Effector memory CD8-positive, alpha-beta T cell (primary cell): ENCODE measurements around the gene SRCIN1.

Experiments used
- ATAC-seq: fragments of 150-1000 bp; cut with Tn5 transposase; replicated peaks from 2 replicates; pipeline ENCODE4 v1.10.0; 2021; ENCODE audit warnings: mild to moderate bottlenecking, moderate library complexity
- DNase-seq, 3 experiments: peaks; one replicate each; pipeline ENCODE4 v3.0.0; 2021
- H3K27ac Mint-ChIP-seq, 2 donors: one replicate each; pipeline ENCODE4 v1.8.0; 2022; ENCODE audit warnings: mild to moderate bottlenecking in 2 of 2, mixed read lengths in 2 of 2, moderate library complexity in 2 of 2
- H3K27me3 Mint-ChIP-seq, 2 donors: one replicate each; pipeline ENCODE4 v1.8.0; 2022; ENCODE audit warnings: mixed read lengths in 2 of 2
- H3K36me3 Mint-ChIP-seq: one replicate; pipeline ENCODE4 v1.8.0; 2022; ENCODE audit warnings: mild to moderate bottlenecking, moderate library complexity, mixed read lengths; ENCODE audit not compliant: insufficient read depth
- H3K4me1 Mint-ChIP-seq, 2 donors: one replicate each; pipeline ENCODE4 v1.8.0; 2022; ENCODE audit warnings: low read depth in 2 of 2, mixed read lengths in 2 of 2
- H3K4me3 Mint-ChIP-seq, 2 donors: one replicate each; pipeline ENCODE4 v1.8.0; 2022; ENCODE audit warnings: mild to moderate bottlenecking in 2 of 2, mixed read lengths in 2 of 2, moderate library complexity in 2 of 2
- H3K9me3 Mint-ChIP-seq, 2 donors: one replicate each; pipeline ENCODE4 v1.8.0; 2022; ENCODE audit warnings: mixed read lengths in 2 of 2

SRCIN1 gene

GRCh38 chr17:38556239-38556638 lies 49.5 kb downstream of the SRCIN1 start:
- ATAC-seq (no peak), DNase-seq (no peak)
- Mint-ChIP-seq H3K27ac (no peak overlapping the region), H3K27me3 (peaks cover 14 to 66% of the 10 kb centered on the region in 2 donors), H3K9me3 (no peaks in the 10 kb centered on the region), H3K4me3 (no peak overlapping the region), H3K36me3 (peaks cover 7% of the 10 kb centered on the region), H3K4me1 (peaks cover 16 to 20% of the 10 kb centered on the region in 2 donors)

- Mint-ChIP-seq H3K4me3 (no peak overlapping the region), H3K4me1 (peaks cover 11 to 14% of the 10 kb centered on the region in 2 donors), H3K9me3 (no peaks in the 10 kb centered on the region), H3K27ac (no peak overlapping the region), H3K36me3 (peaks cover 3% of the 10 kb centered on the region), H3K27me3 (peaks cover 9 to 71% of the 10 kb centered on the region in 2 donors)
- no peak for DNase-seq
- ATAC-seq, result no peak
These were observed 51.1 kb downstream of the SRCIN1 start for GRCh38 chr17:38554430-38555350.

GRCh38 chr17:38552343-38552742 lies 53.4 kb downstream of the SRCIN1 start:
- Mint-ChIP-seq H3K36me3 (no peaks in the 10 kb centered on the region), H3K4me1 (peaks cover 0 to 2% of the 10 kb centered on the region in 2 donors), H3K27me3 (peaks cover 16 to 91% of the 10 kb centered on the region in 2 donors), H3K27ac (no peak overlapping the region), H3K9me3 (no peaks in the 10 kb centered on the region), H3K4me3 (no peak overlapping the region)
- no peak for ATAC-seq
- no peak for DNase-seq

- no peak overlapping the region for H3K27ac Mint-ChIP-seq
- H3K27me3 Mint-ChIP-seq, result peaks cover 25 to 97% of the 10 kb centered on the region in 2 donors
- ATAC-seq (no peak), DNase-seq (no peak)
- H3K4me3 Mint-ChIP-seq, result no peak overlapping the region
- H3K36me3 Mint-ChIP-seq, result no peaks in the 10 kb centered on the region
- H3K4me1 Mint-ChIP-seq, result peaks cover 0 to 6% of the 10 kb centered on the region in 2 donors
- H3K9me3 Mint-ChIP-seq, result no peaks in the 10 kb centered on the region
These were observed 54.6 kb downstream of the SRCIN1 start for GRCh38 chr17:38551121-38551520.

- DNase-seq (no peak), ATAC-seq (no peak)
- no peaks in the 10 kb centered on the region for H3K9me3 Mint-ChIP-seq
- no peaks in the 10 kb centered on the region for H3K36me3 Mint-ChIP-seq
- no peak overlapping the region for H3K27ac Mint-ChIP-seq
- no peak overlapping the region for H3K4me3 Mint-ChIP-seq
- H3K4me1 Mint-ChIP-seq, result peaks cover 0 to 6% of the 10 kb centered on the region in 2 donors
- H3K27me3 Mint-ChIP-seq, result peaks cover 25 to 92% of the 10 kb centered on the region in 2 donors
These were observed 55.1 kb downstream of the SRCIN1 start for GRCh38 chr17:38550661-38551060.

GRCh38 chr17:38549285-38549684 lies 56.5 kb downstream of the SRCIN1 start:
- no peak for ATAC-seq
- Mint-ChIP-seq H3K4me3 (no peak overlapping the region), H3K4me1 (peaks cover 0 to 6% of the 10 kb centered on the region in 2 donors)

GRCh38 chr17:38547444-38547843 lies 58.3 kb downstream of the SRCIN1 start:
- Mint-ChIP-seq H3K9me3 (no peaks in the 10 kb centered on the region), H3K4me1 (peaks cover 0 to 6% of the 10 kb centered on the region in 2 donors), H3K27ac (peak overlapping the region in 1 of 2 donors; percentile 16), H3K36me3 (no peaks in the 10 kb centered on the region), H3K27me3 (peaks cover 38 to 83% of the 10 kb centered on the region in 2 donors), H3K4me3 (no peak overlapping the region)
- ATAC-seq (no peak), DNase-seq (no peak)

More at GRCh38 chr17:38549285-38549684, 56.5 kb downstream of the SRCIN1 start:
- Mint-ChIP-seq H3K36me3 (no peaks in the 10 kb centered on the region), H3K9me3 (no peaks in the 10 kb centered on the region), H3K27ac (peak overlapping the region in 1 of 2 donors; percentile 24), H3K27me3 (peaks cover 28 to 83% of the 10 kb centered on the region in 2 donors)
- DNase-seq, result no peak

- no peak overlapping the region for H3K27ac Mint-ChIP-seq
- peaks cover 0 to 6% of the 10 kb centered on the region in 2 donors for H3K4me1 Mint-ChIP-seq
- no peaks in the 10 kb centered on the region for H3K36me3 Mint-ChIP-seq
- no peak for ATAC-seq
- H3K4me3 Mint-ChIP-seq, result no peak overlapping the region
- H3K27me3 Mint-ChIP-seq, result peaks cover 43 to 83% of the 10 kb centered on the region in 2 donors
- no peak for DNase-seq
- H3K9me3 Mint-ChIP-seq, result no peaks in the 10 kb centered on the region
These were observed 59.4 kb downstream of the SRCIN1 start for GRCh38 chr17:38546396-38546795.

GRCh38 chr17:38545531-38546225 lies 60.1 kb downstream of the SRCIN1 start:
- H3K36me3 Mint-ChIP-seq, result no peaks in the 10 kb centered on the region
- no peak overlapping the region for H3K4me3 Mint-ChIP-seq
- ATAC-seq, result no peak
- DNase-seq, result no peak
- no peaks in the 10 kb centered on the region for H3K9me3 Mint-ChIP-seq
- H3K27ac Mint-ChIP-seq, result no peak overlapping the region
- H3K27me3 Mint-ChIP-seq, result peaks cover 47 to 83% of the 10 kb centered on the region in 2 donors
- H3K4me1 Mint-ChIP-seq, result peaks cover 0 to 6% of the 10 kb centered on the region in 2 donors

GRCh38 chr17:38544839-38545209 lies 60.9 kb downstream of the SRCIN1 start:
- ATAC-seq, result no peak
- peaks cover 54 to 83% of the 10 kb centered on the region in 2 donors for H3K27me3 Mint-ChIP-seq
- peaks cover 0 to 6% of the 10 kb centered on the region in 2 donors for H3K4me1 Mint-ChIP-seq
- H3K9me3 Mint-ChIP-seq, result no peaks in the 10 kb centered on the region
- no peak overlapping the region for H3K27ac Mint-ChIP-seq
- H3K4me3 Mint-ChIP-seq, result no peak overlapping the region
- H3K36me3 Mint-ChIP-seq, result no peaks in the 10 kb centered on the region
- DNase-seq, result no peak

GRCh38 chr17:38544175-38544838 lies 61.4 kb downstream of the SRCIN1 start:
- H3K4me1 Mint-ChIP-seq, result peaks cover 0 to 4% of the 10 kb centered on the region in 2 donors
- H3K4me3 Mint-ChIP-seq, result no peak overlapping the region
- peaks cover 53 to 83% of the 10 kb centered on the region in 2 donors for H3K27me3 Mint-ChIP-seq
- DNase-seq, result no peak
- H3K9me3 Mint-ChIP-seq, result no peaks in the 10 kb centered on the region
- H3K36me3 Mint-ChIP-seq, result no peaks in the 10 kb centered on the region
- no peak overlapping the region for H3K27ac Mint-ChIP-seq
- no peak for ATAC-seq

GRCh38 chr17:38543403-38544174 lies 62.2 kb downstream of the SRCIN1 start:
- H3K27me3 Mint-ChIP-seq, result peaks cover 55 to 86% of the 10 kb centered on the region in 2 donors
- H3K9me3 Mint-ChIP-seq, result no peaks in the 10 kb centered on the region
- H3K27ac Mint-ChIP-seq, result no peak overlapping the region
- H3K4me1 Mint-ChIP-seq, result peaks cover 0 to 4% of the 10 kb centered on the region in 2 donors
- DNase-seq (no peak), ATAC-seq (no peak)
- no peak overlapping the region for H3K4me3 Mint-ChIP-seq
- H3K36me3 Mint-ChIP-seq, result no peaks in the 10 kb centered on the region

GRCh38 chr17:38542286-38542685 lies 63.5 kb downstream of the SRCIN1 start:
- H3K36me3 Mint-ChIP-seq, result no peaks in the 10 kb centered on the region
- ATAC-seq (no peak), DNase-seq (no peak)
- peaks cover 52 to 77% of the 10 kb centered on the region in 2 donors for H3K27me3 Mint-ChIP-seq
- no peak overlapping the region for H3K27ac Mint-ChIP-seq
- peaks cover 0 to 4% of the 10 kb centered on the region in 2 donors for H3K4me1 Mint-ChIP-seq
- no peaks in the 10 kb centered on the region for H3K9me3 Mint-ChIP-seq
- H3K4me3 Mint-ChIP-seq, result no peak overlapping the region
